Pancreas (tissue), 10 donors: ENCODE data around the gene FHOD3. TPM values are rescaled to one million over a fixed set of nuclear protein-coding genes. Genes with fewer than 3 reads are reported as not detected.

Experiments used
- ATAC-seq, 4 donors: fragments of 200-7000 bp; cut with Tn5 transposase; one replicate each; pipeline versions ENCODE4 v1.8.0 to v1.9.1; 2020; ENCODE audit warnings: mild to moderate bottlenecking in 4 of 4, moderate library complexity in 4 of 4
- DNase-seq, 6 donors: peaks; one replicate each; pipeline ENCODE4 v3.0.0-alpha.2; 2020
- FAIRE-seq: peaks from 2 replicates; lab custom pipeline; 2012; peaks lifted over from hg19 to GRCh38; lab: Jason Lieb, UNC
- H3K27ac ChIP-seq, 4 donors: fragments of 200-600 bp; sonication (generic); 1 replicate in 3 of 4; 2 replicates in 1 of 4; pipeline versions ENCODE4 v1.5.0 to v1.8.0; 2020
- H3K27me3 ChIP-seq, 4 donors: fragments of 200-600 bp; one replicate each; pipeline ENCODE4 v1.8.0; 2021
- H3K36me3 ChIP-seq, 3 donors: fragments of 200-600 bp; sonication (generic) in 1 of 3; one replicate each; pipeline versions ENCODE4 v1.5.0 to v1.8.0; 2020 to 2021
- H3K4me1 ChIP-seq, 3 donors: fragments of 200-600 bp; one replicate each; pipeline ENCODE4 v1.8.0; 2021
- H3K4me3 ChIP-seq, 4 donors: fragments of 200-600 bp; sonication (generic) in 2 of 4; one replicate each; pipeline versions ENCODE4 v1.5.0 to v1.8.0; 2020 to 2021
- H3K9me3 ChIP-seq, 4 donors: fragments of 200-600 bp; one replicate each; pipeline ENCODE4 v1.8.0; 2021
- CTCF ChIP-seq, 4 donors: fragments of 200-600 bp; sonication (generic) in 3 of 4; IDR thresholded peaks; one replicate each; pipeline versions ENCODE4 v1.5.0 to v1.8.0; 2021; ENCODE audit warnings: antibody characterized with exemption in 4 of 4
- WGBS, 2 donors: extraction: QIAGEN DNeasy Blood & Tissue Kit; methylation state at CpG; one replicate each; pipeline ENCODE4 v1.1.7; 2013; 5-methylcytosine and 5-hydroxymethylcytosine counted together
- intact Hi-C, 3 donors: fragments of 100-400 bp; cut with DNase I; formaldehyde crosslinking; loops; one replicate each; pipeline versions ENCODE4 v1.11.1 to v1.14.2; 2022
- polyA plus RNA-seq, 2 donors: library from polyadenylated mRNA; stranded (reverse); fragments of 200-250 nt; gene quantifications; one replicate each; pipeline ENCODE4 v1.2.3, GENCODE V29; 2013
- total RNA-seq, 6 donors: library from RNA; stranded (reverse); fragmentation: NEBNext Ultra II Directional in 4 of 6; extraction: Animal tissue kit (Norgen Biotek cat#: 25700) in 4 of 6; gene quantifications; one replicate each; pipeline versions ENCODE4 v1.2.1 to v1.2.4, GENCODE V29; 2021 to 2023
- donor health status: healthy with polysubstance abuse.
- donor health status: DM: no; HTN: no; CAD: no; lungs with moderate emphysema.
- donor health status: DM: no; HTN: no; CAD: no.
- donor health status: control.
- donor health status: control.
- donor health status: Bipolar disorder and iron deficiency.
- donor health status: DM: yes; HTN: yes; CAD: no.
- donor health status: DM: no; HTN: no; CAD: no.
- donor health status: DM: no; HTN: no; CAD: no.
- donor health status: DM: yes; HTN: yes; CAD: no.

Gene FHOD3
- total and polyA plus RNA-seq, 8 donors, result 0.25 to 4.3 (median 1.2) TPM

DNA sequence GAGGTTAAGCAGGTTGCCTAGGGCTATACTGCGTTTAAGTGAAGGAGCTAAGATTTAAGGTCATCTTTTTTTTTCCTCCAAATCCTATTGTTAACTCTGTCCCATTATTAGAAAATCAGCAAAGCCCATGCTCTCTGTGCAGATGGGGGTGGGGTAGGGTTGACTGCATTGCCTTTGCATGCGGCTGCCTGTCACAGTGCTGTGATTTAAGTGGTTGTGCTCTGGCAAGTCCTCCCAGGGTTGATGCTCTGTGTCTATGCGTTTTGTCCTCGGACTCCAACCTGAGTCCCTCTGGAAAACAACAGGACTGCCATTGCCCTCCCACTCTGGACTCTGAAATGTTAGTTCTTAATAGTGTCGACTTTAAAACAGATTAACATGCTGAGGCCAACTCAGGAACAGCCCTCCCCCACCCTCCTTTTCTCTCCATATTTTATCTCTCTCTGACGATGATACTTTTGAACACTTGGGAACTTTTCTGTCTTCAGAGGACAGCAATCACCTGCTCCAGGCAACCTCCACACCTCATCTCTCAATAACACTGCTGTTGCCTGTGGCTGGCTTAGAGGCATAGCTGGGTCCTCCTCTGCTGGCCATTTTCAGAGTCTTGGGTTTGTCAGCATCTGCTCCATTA is 5.8 kb downstream of the FHOD3 start:
- ATAC-seq (no peak), FAIRE-seq (no peak), DNase-seq (no peak)
- H3K27ac ChIP-seq, result no peak overlapping the region
- no peaks in the 10 kb centered on the region for H3K36me3 ChIP-seq
- peaks cover 0 to 1% (median 0%) of the 10 kb centered on the region in 3 donors for H3K4me1 ChIP-seq
- 64 to 66% methylated on average over 6 of the region's 6 CpGs for WGBS, 2 donors
- TF ChIP-seq CTCF (IDR thresholded peaks at IDR 0.05), result no peak
- no peaks in the 10 kb centered on the region for H3K9me3 ChIP-seq
- intact Hi-C loops, result loop anchor here in 1 of 3 donors (10.0 kb wide), 1 partner anchor 261 kb away; no protein-coding TSS in a partner anchor
- no peak overlapping the region for H3K4me3 ChIP-seq
- no peaks in the 10 kb centered on the region for H3K27me3 ChIP-seq

DNA sequence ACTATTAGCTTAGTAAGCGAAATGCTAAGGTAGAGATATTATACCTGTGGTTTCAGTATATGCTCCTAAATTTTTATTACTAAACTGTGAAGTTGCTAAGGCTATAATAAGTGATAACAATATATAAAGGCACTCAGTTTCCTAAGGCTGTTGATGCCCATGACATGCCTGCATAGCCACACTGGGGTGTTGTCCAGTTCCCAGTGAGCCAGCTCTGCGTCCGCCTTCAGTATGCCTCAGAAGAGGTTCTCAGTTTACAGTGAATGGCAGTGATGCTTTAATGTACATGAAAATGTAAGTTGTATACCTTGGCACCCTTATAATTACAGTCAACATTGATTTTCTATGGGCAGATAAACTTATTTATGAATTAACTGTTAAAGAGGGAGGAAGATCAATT is 7.2 kb downstream of the FHOD3 start:
- H3K4me1 ChIP-seq, result no peaks in the 10 kb centered on the region
- DNase-seq, result no peak
- intact Hi-C loops, result loop anchor here in 1 of 3 donors (10.0 kb wide), 1 partner anchor 260 kb away; no protein-coding TSS in a partner anchor

DNA sequence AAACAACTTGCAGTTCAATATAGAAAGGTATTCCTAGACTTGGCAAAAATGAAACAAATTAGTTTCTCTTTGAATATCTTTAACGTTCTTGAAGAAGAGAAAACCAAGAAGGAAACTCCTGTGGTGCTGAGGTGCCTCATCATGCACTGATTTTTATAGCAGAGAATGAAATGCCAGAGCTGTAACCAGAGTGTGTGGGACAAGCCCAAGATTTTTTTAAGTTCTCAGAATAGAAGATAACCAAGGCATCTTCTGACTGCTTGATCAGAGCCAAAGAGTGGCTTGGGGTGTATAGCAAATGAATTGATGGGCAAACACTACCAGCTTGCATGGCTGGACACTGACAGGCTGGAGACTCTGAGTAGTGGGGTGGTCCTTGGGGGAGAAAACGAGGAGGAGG is 7.9 kb downstream of the FHOD3 start:
- Histone ChIP-seq H3K4me1 (no peaks in the 10 kb centered on the region), H3K27me3 (no peaks in the 10 kb centered on the region), H3K36me3 (no peaks in the 10 kb centered on the region), H3K9me3 (no peaks in the 10 kb centered on the region), H3K27ac (no peak overlapping the region), H3K4me3 (no peak overlapping the region)
- intact Hi-C loops, result loop anchor here in 1 of 3 donors (10.0 kb wide), 1 partner anchor 259 kb away; no protein-coding TSS in a partner anchor
- no peak for TF ChIP-seq CTCF (IDR thresholded peaks at IDR 0.05)
- DNase-seq, result no peak
- 56 to 60% methylated on average over 2 of the region's 2 CpGs for WGBS, 2 donors
- no peak for ATAC-seq
- no peak for FAIRE-seq

More for the DNA sequence above, 7.2 kb downstream of the FHOD3 start:
- 86 to 89% methylated on average over 3 of the region's 3 CpGs for WGBS, 2 donors
- Histone ChIP-seq H3K9me3 (no peaks in the 10 kb centered on the region), H3K27me3 (no peaks in the 10 kb centered on the region), H3K4me3 (no peak overlapping the region), H3K36me3 (no peaks in the 10 kb centered on the region), H3K27ac (no peak overlapping the region)
- no peak for TF ChIP-seq CTCF (IDR thresholded peaks at IDR 0.05)
- FAIRE-seq, result no peak
- ATAC-seq, result no peak

DNA sequence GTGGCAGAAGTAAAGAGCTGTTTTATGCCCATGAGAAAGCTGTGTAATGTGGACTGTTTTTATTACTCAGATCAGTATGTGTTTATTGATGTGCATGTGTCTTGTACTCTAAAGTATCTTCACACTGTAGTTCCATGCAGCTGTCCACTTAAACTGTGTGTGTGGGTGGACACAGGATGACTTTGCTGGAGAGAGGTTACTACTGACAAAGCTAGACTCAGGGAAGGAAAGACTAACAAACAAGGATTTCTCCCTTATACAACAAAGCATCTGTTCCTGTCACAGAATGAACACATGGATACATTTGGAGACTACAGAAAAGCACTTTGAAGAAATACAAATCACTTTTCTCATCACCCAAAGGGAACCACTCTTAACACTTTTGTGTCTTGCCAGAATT is 10.0 kb downstream of the FHOD3 start:
- FAIRE-seq (no peak), ATAC-seq (no peak), DNase-seq (no peak)
- Histone ChIP-seq H3K27me3 (no peaks in the 10 kb centered on the region), H3K36me3 (no peaks in the 10 kb centered on the region), H3K4me3 (no peak overlapping the region), H3K4me1 (no peaks in the 10 kb centered on the region), H3K27ac (no peak overlapping the region), H3K9me3 (no peaks in the 10 kb centered on the region)
- TF ChIP-seq CTCF (IDR thresholded peaks at IDR 0.05), result no peak
- intact Hi-C loops, result loop anchor here in 1 of 3 donors (10.0 kb wide), 1 partner anchor 257 kb away; no protein-coding TSS in a partner anchor
